ENCODE measurements around the gene PHF2.

PHF2 gene

GRCh38 chr9:93649610-93650261 is 73.4 kb downstream of the PHF2 start:
- no peak for DNase-seq (ENCODE audit: low read depth in 1 of 2, low spot score in 1 of 2)

GRCh38 chr9:93650448-93650847 is 74.1 kb downstream of the PHF2 start:
- no peak for DNase-seq (ENCODE audit: low read depth in 1 of 2, low spot score in 1 of 2)

- DNase-seq (ENCODE audit: low read depth in 1 of 2, low spot score in 1 of 2): no peak
Observed at GRCh38 chr9:93651521-93651950, 75.2 kb downstream of the PHF2 start.

GRCh38 chr9:93652604-93653592 is 76.5 kb downstream of the PHF2 start:
- no peak for DNase-seq (ENCODE audit: low read depth in 1 of 2, low spot score in 1 of 2)

- no peak for DNase-seq (ENCODE audit: low read depth in 1 of 2, low spot score in 1 of 2)
Observed at GRCh38 chr9:93653760-93654159, 77.4 kb downstream of the PHF2 start.

GRCh38 chr9:93654351-93654961 is 78.1 kb downstream of the PHF2 start:
- DNase-seq (ENCODE audit: low read depth in 1 of 2, low spot score in 1 of 2): no peak

- DNase-seq (ENCODE audit: low read depth in 1 of 2, low spot score in 1 of 2): no peak
Observed at GRCh38 chr9:93655621-93656425, 79.4 kb downstream of the PHF2 start.

- no peak for DNase-seq (ENCODE audit: low read depth in 1 of 2, low spot score in 1 of 2)
Observed at GRCh38 chr9:93656426-93657239, 80.2 kb downstream of the PHF2 start.

- DNase-seq (ENCODE audit: low read depth in 1 of 2, low spot score in 1 of 2): no peak
Observed at GRCh38 chr9:93657331-93658111, 81.1 kb downstream of the PHF2 start.

GRCh38 chr9:93658184-93658925 is 82.0 kb downstream of the PHF2 start:
- DNase-seq (ENCODE audit: low read depth in 1 of 2, low spot score in 1 of 2): no peak

GRCh38 chr9:93659044-93659836 is 82.9 kb downstream of the PHF2 start:
- DNase-seq (ENCODE audit: low read depth in 1 of 2, low spot score in 1 of 2): no peak

- DNase-seq (ENCODE audit: low read depth in 1 of 2, low spot score in 1 of 2): no peak
Observed at GRCh38 chr9:93659837-93660177, 83.4 kb downstream of the PHF2 start.

- no peak for DNase-seq (ENCODE audit: low read depth in 1 of 2, low spot score in 1 of 2)
Observed at GRCh38 chr9:93660352-93661046, 84.1 kb downstream of the PHF2 start.

GRCh38 chr9:93661591-93661990 is 85.2 kb downstream of the PHF2 start:
- DNase-seq (ENCODE audit: low read depth in 1 of 2, low spot score in 1 of 2): no peak

GRCh38 chr9:93662016-93662638 is 85.7 kb downstream of the PHF2 start:
- no peak for DNase-seq (ENCODE audit: low read depth in 1 of 2, low spot score in 1 of 2)

- DNase-seq (ENCODE audit: low read depth in 1 of 2, low spot score in 1 of 2): no peak
Observed at GRCh38 chr9:93662952-93663572, 86.7 kb downstream of the PHF2 start.
